Uterus (tissue), 4 donors: ENCODE results near the gene GPM6B. TPM values are rescaled to one million over a fixed set of nuclear protein-coding genes. Genes with fewer than 3 reads are reported as not detected.

Experiments
- DNase-seq, 2 donors: peaks; one replicate each; pipeline ENCODE4 v3.0.0-alpha.2; 2019 to 2020
- H3K27ac ChIP-seq, 2 donors: fragments of 200-600 bp; sonication (generic); 1 replicate in 1 of 2; 2 replicates in 1 of 2; pipeline ENCODE4 v1.5.1; 2016 to 2018
- H3K27me3 ChIP-seq, 2 donors: fragments of 200-600 bp; sonication (generic); one replicate each; pipeline ENCODE4 v1.5.1; 2018 to 2019; ENCODE audit warnings: control low read depth in 1 of 2
- H3K36me3 ChIP-seq, 2 donors: fragments of 200-600 bp; sonication (generic); one replicate each; pipeline ENCODE4 v1.5.1; 2019; ENCODE audit warnings: control low read depth in 1 of 2
- H3K4me1 ChIP-seq, 2 donors: fragments of 200-600 bp; sonication (generic); one replicate each; pipeline ENCODE4 v1.5.1; 2018 to 2019; ENCODE audit warnings: control low read depth in 1 of 2
- H3K4me3 ChIP-seq, 2 donors: fragments of 200-600 bp; sonication (generic); 1 replicate in 1 of 2; 2 replicates in 1 of 2; pipeline ENCODE4 v1.5.1; 2018 to 2019; ENCODE audit warnings: mild to moderate bottlenecking in 1 of 2
- H3K9me3 ChIP-seq, 2 donors: fragments of 200-600 bp; sonication (generic); one replicate each; pipeline ENCODE4 v1.5.1; 2019; ENCODE audit warnings: control low read depth in 1 of 2
- POLR2A ChIP-seq, 2 donors: fragments of 450-650 bp; IDR thresholded peaks; one replicate each; pipeline ENCODE4 v1.6.1; 2016; ENCODE audit warnings: antibody characterized with exemption in 2 of 2, mild to moderate bottlenecking in 1 of 2, moderate library complexity in 1 of 2
- intact Hi-C: fragments of 100-400 bp; cut with DNase I; formaldehyde crosslinking; loops from one replicate; pipeline ENCODE4 v1.15.1; 2023; ENCODE audit warnings: low total_unique reads
- total RNA-seq, 4 donors: library from RNA; depleted of rRNA in 3 of 4; stranded (reverse); fragments of >200 nt in 3 of 4; gene quantifications; one replicate each; pipeline versions ENCODE4 v1.1.0 to v1.2.4, GENCODE V29; 2014 to 2023
- TF ChIP-seq, protein P1 (sequence below), 4 experiments: fragments of 200-600 bp in 2 of 4; fragments of 450-650 bp in 2 of 4; sonication (generic) in 2 of 4; IDR thresholded peaks; one replicate each; pipeline ENCODE4 v1.5.1; 2016 to 2019; ENCODE audit warnings: antibody characterized with exemption in 4 of 4, mild to moderate bottlenecking in 2 of 4, moderate library complexity in 1 of 4
- donor health status: DM: yes; HTN: yes; CAD: no.

Gene GPM6B
- total RNA-seq, result 10 to 100 TPM in 1 of 4 donors, 1 to 10 TPM in 2, under 1 TPM in 1; 0.59 to 44.1 (median 4.3) TPM

DNA sequence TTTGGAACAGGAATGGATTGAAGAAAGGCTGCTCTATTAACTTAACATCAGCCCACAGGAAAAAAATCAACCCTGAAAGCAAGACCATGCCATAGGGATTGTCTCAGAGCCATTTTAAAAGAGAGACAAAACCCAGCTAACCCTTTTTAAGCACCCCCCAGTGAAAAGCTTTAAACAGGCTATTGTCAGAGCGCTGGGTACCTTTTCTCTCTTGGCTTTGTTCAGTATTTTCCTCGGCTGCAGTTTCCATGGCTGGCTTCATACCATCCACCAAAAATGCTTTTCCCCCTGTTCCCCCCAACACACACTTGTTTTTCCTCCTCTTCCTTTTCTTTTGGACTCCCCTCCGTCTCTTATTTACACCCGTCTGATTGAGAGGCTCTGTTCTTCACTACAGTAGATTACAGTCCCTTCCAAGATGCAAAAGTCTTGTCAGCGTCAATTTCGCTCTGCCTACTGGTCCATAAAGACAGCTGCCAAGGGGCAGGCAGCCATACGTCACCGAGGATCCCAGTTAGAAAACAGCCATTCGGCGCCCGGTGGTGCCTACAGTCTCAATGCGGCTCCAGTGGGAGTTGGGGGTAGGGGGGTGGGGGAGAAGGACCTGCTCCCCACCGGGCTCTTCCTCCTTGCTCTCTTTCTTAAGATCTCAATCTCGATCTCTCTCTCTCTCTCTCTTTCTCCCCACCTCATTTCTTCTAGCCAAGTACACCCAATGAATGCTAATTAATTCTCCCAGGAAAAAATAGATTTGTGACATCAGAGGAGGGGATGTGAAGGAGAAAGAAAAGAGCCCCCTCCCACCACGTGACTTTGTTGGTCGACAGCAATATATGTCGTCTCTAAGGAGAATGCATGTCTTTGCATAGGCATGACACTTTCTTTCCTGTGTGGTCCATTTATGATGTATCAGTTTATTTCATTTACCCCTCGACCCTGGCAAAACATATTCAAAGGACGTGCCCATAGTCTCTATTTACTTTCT is at the start of gene GPM6B:
Gene GPM6B (minus strand): TSS at position 451 of the 985 bp plus-strand sequence. CDS start 189 bp downstream, at position 262.
- Histone ChIP-seq H3K4me3 (no peak within 1 kb of the TSS), H3K4me1 (no peaks in the 10 kb centered on the region), H3K36me3 (no peaks in the 10 kb centered on the region), H3K27ac (no peak within 1 kb of the TSS), H3K9me3 (no peaks in the 10 kb centered on the region), H3K27me3 (peaks cover 0 to 3% of the 10 kb centered on the region in 2 donors)
- no peak for DNase-seq
- no peak for TF ChIP-seq POLR2A (IDR thresholded peaks at IDR 0.05)
- TF ChIP-seq, protein P1, sequence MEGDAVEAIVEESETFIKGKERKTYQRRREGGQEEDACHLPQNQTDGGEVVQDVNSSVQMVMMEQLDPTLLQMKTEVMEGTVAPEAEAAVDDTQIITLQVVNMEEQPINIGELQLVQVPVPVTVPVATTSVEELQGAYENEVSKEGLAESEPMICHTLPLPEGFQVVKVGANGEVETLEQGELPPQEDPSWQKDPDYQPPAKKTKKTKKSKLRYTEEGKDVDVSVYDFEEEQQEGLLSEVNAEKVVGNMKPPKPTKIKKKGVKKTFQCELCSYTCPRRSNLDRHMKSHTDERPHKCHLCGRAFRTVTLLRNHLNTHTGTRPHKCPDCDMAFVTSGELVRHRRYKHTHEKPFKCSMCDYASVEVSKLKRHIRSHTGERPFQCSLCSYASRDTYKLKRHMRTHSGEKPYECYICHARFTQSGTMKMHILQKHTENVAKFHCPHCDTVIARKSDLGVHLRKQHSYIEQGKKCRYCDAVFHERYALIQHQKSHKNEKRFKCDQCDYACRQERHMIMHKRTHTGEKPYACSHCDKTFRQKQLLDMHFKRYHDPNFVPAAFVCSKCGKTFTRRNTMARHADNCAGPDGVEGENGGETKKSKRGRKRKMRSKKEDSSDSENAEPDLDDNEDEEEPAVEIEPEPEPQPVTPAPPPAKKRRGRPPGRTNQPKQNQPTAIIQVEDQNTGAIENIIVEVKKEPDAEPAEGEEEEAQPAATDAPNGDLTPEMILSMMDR (IDR thresholded peaks at IDR 0.05), result no peak
- intact Hi-C loops, result no loop called here

- Histone ChIP-seq H3K36me3 (no peaks in the 10 kb centered on the region), H3K27me3 (no peaks in the 10 kb centered on the region), H3K27ac (no peak overlapping the region), H3K9me3 (no peaks in the 10 kb centered on the region), H3K4me3 (no peak overlapping the region), H3K4me1 (no peaks in the 10 kb centered on the region)
- intact Hi-C loops, result no loop called here
- no peak for DNase-seq
- TF ChIP-seq POLR2A (IDR thresholded peaks at IDR 0.05), result no peak
- TF ChIP-seq, protein P1 (IDR thresholded peaks at IDR 0.05), result no peak
Measured at GRCh38 chrX:13864264-13864663, 47.4 kb upstream of the GPM6B start.

- H3K4me1 ChIP-seq, result no peaks in the 10 kb centered on the region
- no peak for DNase-seq
- no peak overlapping the region for H3K4me3 ChIP-seq
- H3K9me3 ChIP-seq, result no peaks in the 10 kb centered on the region
- no peaks in the 10 kb centered on the region for H3K27me3 ChIP-seq
- H3K36me3 ChIP-seq, result no peaks in the 10 kb centered on the region
- no peak for TF ChIP-seq POLR2A (IDR thresholded peaks at IDR 0.05)
- TF ChIP-seq, protein P1 (IDR thresholded peaks at IDR 0.05), result no peak
- H3K27ac ChIP-seq, result no peak overlapping the region
- intact Hi-C loops, result no loop called here
Measured at GRCh38 chrX:13863324-13863723, 46.4 kb upstream of the GPM6B start.

- Histone ChIP-seq H3K27me3 (no peaks in the 10 kb centered on the region), H3K9me3 (no peaks in the 10 kb centered on the region), H3K4me3 (no peak overlapping the region), H3K36me3 (no peaks in the 10 kb centered on the region), H3K4me1 (no peaks in the 10 kb centered on the region), H3K27ac (no peak overlapping the region)
- DNase-seq, result no peak
- no peak for TF ChIP-seq POLR2A (IDR thresholded peaks at IDR 0.05)
- TF ChIP-seq, protein P1 (IDR thresholded peaks at IDR 0.05), result no peak
- intact Hi-C loops, result no loop called here
Measured at GRCh38 chrX:13859724-13860123, 42.8 kb upstream of the GPM6B start.

GRCh38 chrX:13857804-13858203 is 40.9 kb upstream of the GPM6B start:
- Histone ChIP-seq H3K27me3 (no peaks in the 10 kb centered on the region), H3K4me3 (no peak overlapping the region), H3K27ac (no peak overlapping the region), H3K36me3 (no peaks in the 10 kb centered on the region), H3K9me3 (no peaks in the 10 kb centered on the region), H3K4me1 (no peaks in the 10 kb centered on the region)
- intact Hi-C loops, result no loop called here
- TF ChIP-seq, protein P1 (IDR thresholded peaks at IDR 0.05), result no peak
- no peak for DNase-seq
